Body of pancreas (tissue), 4 donors: ENCODE measurements around the gene NOXO1.

Source experiments
- POLR2A ChIP-seq, 3 donors: fragments of 450-650 bp; IDR thresholded peaks; one replicate each; pipeline ENCODE4 v1.6.1; 2016; ENCODE audit warnings: antibody characterized with exemption in 3 of 3, mild to moderate bottlenecking in 2 of 3
- TF ChIP-seq, protein P1 (sequence below), 7 experiments: fragments of 450-650 bp in 4 of 7; fragments of 200-600 bp in 3 of 7; sonication (generic) in 3 of 7; IDR thresholded peaks; one replicate each; pipeline ENCODE4 v1.5.1; 2016 to 2019; ENCODE audit warnings: antibody characterized with exemption in 7 of 7

DNA sequence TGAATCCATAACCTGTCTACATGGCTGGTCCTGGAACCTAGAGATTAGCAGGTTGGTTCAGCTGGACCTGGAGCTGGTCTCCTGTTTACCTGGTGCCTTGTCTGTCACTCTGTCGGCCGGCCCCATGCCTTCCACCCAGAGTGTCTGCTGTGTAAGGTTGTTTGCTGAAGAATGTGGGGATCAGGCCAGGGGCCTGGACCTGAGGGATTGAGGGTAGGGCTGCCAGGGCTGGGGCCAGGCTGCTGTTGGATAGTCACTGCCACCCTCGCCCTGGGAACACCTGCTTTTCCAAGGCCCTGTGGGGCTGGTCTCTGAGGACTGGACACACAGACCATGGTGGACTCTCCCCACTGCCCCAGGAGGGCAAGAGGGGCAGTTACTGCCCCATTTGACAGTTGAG is 46.9 kb upstream of the NOXO1 start:
- TF ChIP-seq, protein P1, sequence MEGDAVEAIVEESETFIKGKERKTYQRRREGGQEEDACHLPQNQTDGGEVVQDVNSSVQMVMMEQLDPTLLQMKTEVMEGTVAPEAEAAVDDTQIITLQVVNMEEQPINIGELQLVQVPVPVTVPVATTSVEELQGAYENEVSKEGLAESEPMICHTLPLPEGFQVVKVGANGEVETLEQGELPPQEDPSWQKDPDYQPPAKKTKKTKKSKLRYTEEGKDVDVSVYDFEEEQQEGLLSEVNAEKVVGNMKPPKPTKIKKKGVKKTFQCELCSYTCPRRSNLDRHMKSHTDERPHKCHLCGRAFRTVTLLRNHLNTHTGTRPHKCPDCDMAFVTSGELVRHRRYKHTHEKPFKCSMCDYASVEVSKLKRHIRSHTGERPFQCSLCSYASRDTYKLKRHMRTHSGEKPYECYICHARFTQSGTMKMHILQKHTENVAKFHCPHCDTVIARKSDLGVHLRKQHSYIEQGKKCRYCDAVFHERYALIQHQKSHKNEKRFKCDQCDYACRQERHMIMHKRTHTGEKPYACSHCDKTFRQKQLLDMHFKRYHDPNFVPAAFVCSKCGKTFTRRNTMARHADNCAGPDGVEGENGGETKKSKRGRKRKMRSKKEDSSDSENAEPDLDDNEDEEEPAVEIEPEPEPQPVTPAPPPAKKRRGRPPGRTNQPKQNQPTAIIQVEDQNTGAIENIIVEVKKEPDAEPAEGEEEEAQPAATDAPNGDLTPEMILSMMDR (IDR thresholded peaks at IDR 0.05), result no peak
- TF ChIP-seq POLR2A (IDR thresholded peaks at IDR 0.05), result no peak
